Esophagus muscularis mucosa (tissue), 3 donors: ENCODE data around the gene KATNA1.

Experiments
- POLR2A ChIP-seq: fragments of 450-650 bp; IDR thresholded peaks from one replicate; pipeline ENCODE4 v1.6.1; 2017; ENCODE audit warnings: antibody characterized with exemption, moderate library complexity, mild to moderate bottlenecking, low read depth
- TF ChIP-seq, protein P1 (sequence below), 3 experiments: fragments of 200-600 bp in 2 of 3; fragments of 450-650 bp in 1 of 3; sonication (generic) in 2 of 3; IDR thresholded peaks; one replicate each; pipeline ENCODE4 v1.5.1; 2017 to 2019; ENCODE audit warnings: antibody characterized with exemption in 3 of 3, mild to moderate bottlenecking in 2 of 3, moderate library complexity in 1 of 3

GRCh38 chr6:149648148-149649145 lies at the start of gene KATNA1:
- TF ChIP-seq, protein P1, sequence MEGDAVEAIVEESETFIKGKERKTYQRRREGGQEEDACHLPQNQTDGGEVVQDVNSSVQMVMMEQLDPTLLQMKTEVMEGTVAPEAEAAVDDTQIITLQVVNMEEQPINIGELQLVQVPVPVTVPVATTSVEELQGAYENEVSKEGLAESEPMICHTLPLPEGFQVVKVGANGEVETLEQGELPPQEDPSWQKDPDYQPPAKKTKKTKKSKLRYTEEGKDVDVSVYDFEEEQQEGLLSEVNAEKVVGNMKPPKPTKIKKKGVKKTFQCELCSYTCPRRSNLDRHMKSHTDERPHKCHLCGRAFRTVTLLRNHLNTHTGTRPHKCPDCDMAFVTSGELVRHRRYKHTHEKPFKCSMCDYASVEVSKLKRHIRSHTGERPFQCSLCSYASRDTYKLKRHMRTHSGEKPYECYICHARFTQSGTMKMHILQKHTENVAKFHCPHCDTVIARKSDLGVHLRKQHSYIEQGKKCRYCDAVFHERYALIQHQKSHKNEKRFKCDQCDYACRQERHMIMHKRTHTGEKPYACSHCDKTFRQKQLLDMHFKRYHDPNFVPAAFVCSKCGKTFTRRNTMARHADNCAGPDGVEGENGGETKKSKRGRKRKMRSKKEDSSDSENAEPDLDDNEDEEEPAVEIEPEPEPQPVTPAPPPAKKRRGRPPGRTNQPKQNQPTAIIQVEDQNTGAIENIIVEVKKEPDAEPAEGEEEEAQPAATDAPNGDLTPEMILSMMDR (IDR thresholded peaks at IDR 0.05) = peak in 1 of 3 experiments; percentile 4
- peak; percentile 27 for TF ChIP-seq POLR2A
